Peyer's patch (tissue), 4 donors: ENCODE measurements around the gene FGF2.

Experiments used
- POLR2A ChIP-seq, 2 donors: fragments of 450-650 bp; IDR thresholded peaks; one replicate each; pipeline ENCODE4 v1.5.1; 2017; ENCODE audit warnings: antibody characterized with exemption in 2 of 2, mild to moderate bottlenecking in 2 of 2, moderate library complexity in 2 of 2
- TF ChIP-seq, protein P1 (sequence below), 6 experiments: fragments of 450-650 bp in 4 of 6; fragments of 200-600 bp in 2 of 6; sonication (generic) in 1 of 6; IDR thresholded peaks; one replicate each; pipeline ENCODE4 v1.5.1; 2017 to 2019; ENCODE audit warnings: antibody characterized with exemption in 6 of 6, mild to moderate bottlenecking in 3 of 6, moderate library complexity in 1 of 6

DNA sequence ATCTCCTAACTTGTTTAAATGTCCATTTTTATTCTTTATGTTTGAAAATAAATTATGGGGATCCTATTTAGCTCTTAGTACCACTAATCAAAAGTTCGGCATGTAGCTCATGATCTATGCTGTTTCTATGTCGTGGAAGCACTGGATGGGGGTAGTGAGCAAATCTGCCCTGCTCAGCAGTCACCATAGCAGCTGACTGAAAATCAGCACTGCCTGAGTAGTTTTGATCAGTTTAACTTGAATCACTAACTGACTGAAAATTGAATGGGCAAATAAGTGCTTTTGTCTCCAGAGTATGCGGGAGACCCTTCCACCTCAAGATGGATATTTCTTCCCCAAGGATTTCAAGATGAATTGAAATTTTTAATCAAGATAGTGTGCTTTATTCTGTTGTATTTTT is 68.2 kb downstream of the FGF2 start:
- TF ChIP-seq, protein P1, sequence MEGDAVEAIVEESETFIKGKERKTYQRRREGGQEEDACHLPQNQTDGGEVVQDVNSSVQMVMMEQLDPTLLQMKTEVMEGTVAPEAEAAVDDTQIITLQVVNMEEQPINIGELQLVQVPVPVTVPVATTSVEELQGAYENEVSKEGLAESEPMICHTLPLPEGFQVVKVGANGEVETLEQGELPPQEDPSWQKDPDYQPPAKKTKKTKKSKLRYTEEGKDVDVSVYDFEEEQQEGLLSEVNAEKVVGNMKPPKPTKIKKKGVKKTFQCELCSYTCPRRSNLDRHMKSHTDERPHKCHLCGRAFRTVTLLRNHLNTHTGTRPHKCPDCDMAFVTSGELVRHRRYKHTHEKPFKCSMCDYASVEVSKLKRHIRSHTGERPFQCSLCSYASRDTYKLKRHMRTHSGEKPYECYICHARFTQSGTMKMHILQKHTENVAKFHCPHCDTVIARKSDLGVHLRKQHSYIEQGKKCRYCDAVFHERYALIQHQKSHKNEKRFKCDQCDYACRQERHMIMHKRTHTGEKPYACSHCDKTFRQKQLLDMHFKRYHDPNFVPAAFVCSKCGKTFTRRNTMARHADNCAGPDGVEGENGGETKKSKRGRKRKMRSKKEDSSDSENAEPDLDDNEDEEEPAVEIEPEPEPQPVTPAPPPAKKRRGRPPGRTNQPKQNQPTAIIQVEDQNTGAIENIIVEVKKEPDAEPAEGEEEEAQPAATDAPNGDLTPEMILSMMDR (IDR thresholded peaks at IDR 0.05): no peak
- TF ChIP-seq POLR2A (IDR thresholded peaks at IDR 0.05): no peak
